Colonic mucosa (tissue), 4 donors: ENCODE data around the gene IFIT1. TPM values are rescaled to one million over a fixed set of nuclear protein-coding genes. Genes with fewer than 3 reads are reported as not detected.
"Not testable (repeated sequence)": the region's sequence is repeated elsewhere in the genome, so short reads cannot be mapped to it uniquely, and the experiment has no call there.

Experiments used
- DNase-seq: peaks from one replicate; pipeline ENCODE4 v3.0.0-alpha.2; 2020
- H3K27ac ChIP-seq: fragments of 200-600 bp; one replicate; pipeline ENCODE4 v1.8.0; 2021
- H3K27me3 ChIP-seq: fragments of 200-600 bp; one replicate; pipeline ENCODE4 v1.8.0; 2021
- H3K36me3 ChIP-seq: fragments of 200-600 bp; one replicate; pipeline ENCODE4 v1.8.0; 2021
- H3K4me1 ChIP-seq: fragments of 200-600 bp; one replicate; pipeline ENCODE4 v1.8.0; 2021; ENCODE audit warnings: mild to moderate bottlenecking
- H3K4me3 ChIP-seq: fragments of 200-600 bp; one replicate; pipeline ENCODE4 v1.8.0; 2021
- H3K9ac ChIP-seq, 2 donors: one replicate each; pipeline ENCODE4 v1.7.0; 2013; ENCODE audit warnings: control low read depth in 2 of 2, low read depth in 2 of 2, low read length in 2 of 2
- H3K9me3 ChIP-seq: fragments of 200-600 bp; one replicate; pipeline ENCODE4 v1.8.0; 2021
- CTCF ChIP-seq: fragments of 200-600 bp; IDR thresholded peaks from one replicate; pipeline ENCODE4 v1.8.0; 2022; ENCODE audit warnings: antibody characterized with exemption, mild to moderate bottlenecking
- intact Hi-C: fragments of 100-400 bp; cut with DNase I; formaldehyde crosslinking; loops from one replicate; pipeline ENCODE4 v1.14.1; 2022
- total RNA-seq, 2 donors: library from RNA; stranded (reverse); fragmentation: NEBNext Ultra II Directional in 1 of 2; extraction: Animal tissue kit (Norgen Biotek cat#: 25700) in 1 of 2; gene quantifications; one replicate each; pipeline ENCODE4 v1.2.1, GENCODE V29; 2021
- donor health status: healthy.
- donor health status: DM: no; HTN: no; CAD: no.
- donor health status: DM: no; HTN: no; CAD: no.

IFIT1 gene
- total RNA-seq, 2 donors from 2014 or later: 1.9 to 5.4 TPM

GRCh38 chr10:89347701-89348457, 44.5 kb upstream of the IFIT1 start:
- H3K27ac ChIP-seq: no peak overlapping the region
- no peak for DNase-seq
- no peak overlapping the region for H3K4me3 ChIP-seq
- no peak for TF ChIP-seq CTCF
- H3K9me3 ChIP-seq: no peaks in the 10 kb centered on the region
- H3K27me3 ChIP-seq: no peaks in the 10 kb centered on the region
- peaks cover 14% of the 10 kb centered on the region for H3K4me1 ChIP-seq
- H3K36me3 ChIP-seq: no peaks in the 10 kb centered on the region
- no peak overlapping the region for H3K9ac ChIP-seq
- intact Hi-C loops: no loop called here

- H3K4me3 ChIP-seq: no peak overlapping the region
- DNase-seq: no peak
- H3K4me1 ChIP-seq: peaks cover 14% of the 10 kb centered on the region
- H3K9ac ChIP-seq: no peak overlapping the region
- no peak for TF ChIP-seq CTCF
- H3K9me3 ChIP-seq: no peaks in the 10 kb centered on the region
- no peaks in the 10 kb centered on the region for H3K36me3 ChIP-seq
- intact Hi-C loops: no loop called here
- H3K27me3 ChIP-seq: no peaks in the 10 kb centered on the region
- no peak overlapping the region for H3K27ac ChIP-seq
These were observed 43.9 kb upstream of the IFIT1 start for GRCh38 chr10:89348481-89348880.

GRCh38 chr10:89348975-89349374, 43.4 kb upstream of the IFIT1 start:
- Histone ChIP-seq H3K4me1 (peaks cover 14% of the 10 kb centered on the region), H3K36me3 (no peaks in the 10 kb centered on the region), H3K9me3 (no peaks in the 10 kb centered on the region), H3K4me3 (no peak overlapping the region), H3K27me3 (no peaks in the 10 kb centered on the region), H3K27ac (no peak overlapping the region), H3K9ac (no peak overlapping the region)
- intact Hi-C loops: no loop called here
- no peak for TF ChIP-seq CTCF
- DNase-seq: no peak

GRCh38 chr10:89350631-89351315, 41.6 kb upstream of the IFIT1 start:
- H3K27me3 ChIP-seq, H3K4me3 ChIP-seq, H3K9me3 ChIP-seq, intact Hi-C loops, H3K36me3 ChIP-seq: not testable (repeated sequence)
- peak overlapping the region; percentile 1 to 40 for H3K9ac ChIP-seq
- peak; percentile 66 for DNase-seq
- H3K4me1 ChIP-seq: peaks cover 14% of the 10 kb centered on the region
- H3K27ac ChIP-seq: peak overlapping the region; percentile 72

- H3K9ac ChIP-seq: peak overlapping the region; percentile 1 to 40
- H3K4me3 ChIP-seq: no peak overlapping the region
- no peak for DNase-seq
These were observed 41.0 kb upstream of the IFIT1 start for GRCh38 chr10:89351412-89351779.

More at GRCh38 chr10:89351412-89351779, 41.0 kb upstream of the IFIT1 start:
- no peaks in the 10 kb centered on the region for H3K9me3 ChIP-seq
- intact Hi-C loops: no loop called here
- H3K27me3 ChIP-seq: no peaks in the 10 kb centered on the region
- TF ChIP-seq CTCF: no peak
- peaks cover 14% of the 10 kb centered on the region for H3K4me1 ChIP-seq
- H3K36me3 ChIP-seq: no peaks in the 10 kb centered on the region
- peak overlapping the region; percentile 72 for H3K27ac ChIP-seq
